Right renal cortex interstitium (tissue), 3 donors: ENCODE results near the gene SPATA21. TPM values are rescaled to one million over a fixed set of nuclear protein-coding genes. Genes with fewer than 3 reads are reported as not detected.
"Not testable (repeated sequence)": the region's sequence is repeated elsewhere in the genome, so short reads cannot be mapped to it uniquely, and the experiment has no call there.

Experiments used
- DNase-seq, 3 donors: peaks; one replicate each; pipeline ENCODE4 v3.0.0-alpha.2; 2013; ENCODE audit warnings: low read depth in 3 of 3, low spot score in 2 of 3
- polyA plus RNA-seq, 3 donors: library from polyadenylated mRNA; unstranded; fragments of 120-200 nt; gene quantifications; one replicate each; pipeline ENCODE4 v1.2.1, GENCODE V29; 2013; ENCODE audit not compliant: insufficient read length in 3 of 3

The SPATA21 gene
- polyA plus RNA-seq, result under 1 TPM in 1 of 3 donors, not detected in 2; 0.08 TPM

GRCh38 chr1:16436946-16437474 is at the start of gene SPATA21:
Gene SPATA21, minus strand, starts transcription at chr1:16437424. Its CDS starts 6,053 bp downstream, at chr1:16431371.
- DNase-seq, result no peak

- DNase-seq, result not testable (repeated sequence)
Measured at GRCh38 chr1:16487011-16487410, 49.8 kb upstream of the SPATA21 start.

GRCh38 chr1:16486316-16486715 is 49.1 kb upstream of the SPATA21 start:
- DNase-seq, result not testable (repeated sequence)

GRCh38 chr1:16484931-16485330 is 47.7 kb upstream of the SPATA21 start:
- no peak for DNase-seq

GRCh38 chr1:16484501-16484835 is 47.2 kb upstream of the SPATA21 start:
- no peak for DNase-seq

- not testable (repeated sequence) for DNase-seq
Measured at GRCh38 chr1:16483639-16484500, 46.6 kb upstream of the SPATA21 start.

GRCh38 chr1:16483146-16483545 is 45.9 kb upstream of the SPATA21 start:
- not testable (repeated sequence) for DNase-seq

- DNase-seq, result no peak
Measured at GRCh38 chr1:16478091-16478490, 40.9 kb upstream of the SPATA21 start.

GRCh38 chr1:16475771-16476770 is 38.8 kb upstream of the SPATA21 start:
- not testable (repeated sequence) for DNase-seq

GRCh38 chr1:16474891-16475290 is 37.7 kb upstream of the SPATA21 start:
- DNase-seq, result not testable (repeated sequence)

- no peak for DNase-seq
Measured at GRCh38 chr1:16474166-16474800, 37.1 kb upstream of the SPATA21 start.

GRCh38 chr1:16468558-16468957 is 31.3 kb upstream of the SPATA21 start:
- DNase-seq, result no peak

GRCh38 chr1:16464917-16465625 is 27.8 kb upstream of the SPATA21 start:
- no peak for DNase-seq

- no peak for DNase-seq
Measured at GRCh38 chr1:16462773-16463330, 25.6 kb upstream of the SPATA21 start.

- DNase-seq, result no peak
Measured at GRCh38 chr1:16461681-16462080, 24.5 kb upstream of the SPATA21 start.

GRCh38 chr1:16459352-16459925 is 22.2 kb upstream of the SPATA21 start:
- no peak for DNase-seq

GRCh38 chr1:16458831-16459230 is 21.6 kb upstream of the SPATA21 start:
- no peak for DNase-seq

GRCh38 chr1:16456151-16456550 is 18.9 kb upstream of the SPATA21 start:
- DNase-seq, result not testable (repeated sequence)

GRCh38 chr1:16454909-16455308 is 17.7 kb upstream of the SPATA21 start:
- DNase-seq, result not testable (repeated sequence)
